Transverse colon (tissue), 4 donors: ENCODE data around the gene TMOD1.

Experiments used
- CTCF ChIP-seq, 5 experiments: fragments of 200-600 bp in 3 of 5; fragments of 450-650 bp in 2 of 5; sonication (generic) in 3 of 5; IDR thresholded peaks; 1 replicate in 2 of 5; 2 replicates in 3 of 5; pipeline ENCODE4 v1.5.1; 2016 to 2017; ENCODE audit warnings: antibody characterized with exemption in 5 of 5, inconsistent platforms in 3 of 5, mild to moderate bottlenecking in 2 of 5, moderate library complexity in 1 of 5
- EP300 ChIP-seq: sonication (generic); formaldehyde crosslinking; IDR thresholded peaks from one replicate; pipeline ENCODE4 v1.6.1; 2017; ENCODE audit warnings: antibody characterized with exemption, low read depth
- POLR2A ChIP-seq: fragments of 450-650 bp; IDR thresholded peaks from one replicate; pipeline ENCODE4 v1.6.1; 2016; ENCODE audit warnings: antibody characterized with exemption, mild to moderate bottlenecking, moderate library complexity
- POLR2AphosphoS5 ChIP-seq, 3 donors: sonication (generic); formaldehyde crosslinking; IDR thresholded peaks; one replicate each; pipeline ENCODE4 v1.6.1; 2016; ENCODE audit warnings: antibody characterized with exemption in 3 of 3

DNA sequence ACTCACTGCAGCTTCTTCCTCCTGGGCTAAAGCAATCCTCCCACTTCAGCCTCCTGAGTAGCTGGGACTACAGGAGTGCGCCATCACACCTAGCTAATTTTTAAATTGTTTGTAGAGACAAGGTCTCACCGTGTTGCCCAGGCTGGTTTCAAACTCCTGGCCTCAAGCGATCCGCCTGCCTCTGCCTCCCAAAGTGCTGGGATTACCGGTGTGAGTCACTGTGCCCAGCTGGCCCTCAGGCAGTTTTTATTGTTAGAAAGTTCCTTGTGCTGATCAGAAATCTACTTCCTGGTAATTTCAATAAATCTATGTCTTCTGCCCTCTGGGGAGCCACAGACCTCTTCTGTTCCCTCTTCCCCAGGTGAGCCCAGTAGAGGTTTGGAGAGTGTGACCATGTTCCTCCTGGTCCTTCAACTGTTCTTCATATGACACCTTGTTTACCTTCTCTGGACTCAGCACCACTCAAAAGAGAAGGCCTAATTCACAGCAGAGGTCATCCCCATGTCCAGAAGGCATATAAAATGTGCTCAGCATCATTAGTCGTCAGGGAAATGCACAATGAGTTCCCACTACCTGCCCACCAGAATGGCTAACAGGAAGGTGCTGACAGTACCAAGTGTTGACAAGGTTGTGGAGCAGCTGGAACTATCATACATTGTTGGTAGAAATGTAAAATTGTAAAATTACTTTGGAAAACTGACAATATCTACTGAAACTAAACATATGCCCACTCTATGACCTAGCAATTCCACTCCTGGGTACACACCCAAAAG, 10.4 kb downstream of the TMOD1 start:
- TF ChIP-seq CTCF (IDR thresholded peaks at IDR 0.05), result no peak
- TF ChIP-seq EP300, result no peak
- TF ChIP-seq POLR2A, result no peak
- TF ChIP-seq POLR2AphosphoS5 (IDR thresholded peaks at IDR 0.05), result no peak
